Lower leg skin (tissue), 3 donors: ENCODE measurements around the gene RASAL3.

Experiments
- POLR2A ChIP-seq, 2 donors: fragments of 450-650 bp; IDR thresholded peaks; one replicate each; pipeline ENCODE4 v1.6.1; 2016 to 2017; ENCODE audit warnings: antibody characterized with exemption in 2 of 2, mild to moderate bottlenecking in 1 of 2, moderate library complexity in 1 of 2
- TF ChIP-seq, protein P1 (sequence below), 3 donors: fragments of 450-650 bp; IDR thresholded peaks; one replicate each; pipeline ENCODE4 v1.5.1; 2016; ENCODE audit warnings: antibody characterized with exemption in 3 of 3, mild to moderate bottlenecking in 3 of 3, moderate library complexity in 2 of 3

DNA sequence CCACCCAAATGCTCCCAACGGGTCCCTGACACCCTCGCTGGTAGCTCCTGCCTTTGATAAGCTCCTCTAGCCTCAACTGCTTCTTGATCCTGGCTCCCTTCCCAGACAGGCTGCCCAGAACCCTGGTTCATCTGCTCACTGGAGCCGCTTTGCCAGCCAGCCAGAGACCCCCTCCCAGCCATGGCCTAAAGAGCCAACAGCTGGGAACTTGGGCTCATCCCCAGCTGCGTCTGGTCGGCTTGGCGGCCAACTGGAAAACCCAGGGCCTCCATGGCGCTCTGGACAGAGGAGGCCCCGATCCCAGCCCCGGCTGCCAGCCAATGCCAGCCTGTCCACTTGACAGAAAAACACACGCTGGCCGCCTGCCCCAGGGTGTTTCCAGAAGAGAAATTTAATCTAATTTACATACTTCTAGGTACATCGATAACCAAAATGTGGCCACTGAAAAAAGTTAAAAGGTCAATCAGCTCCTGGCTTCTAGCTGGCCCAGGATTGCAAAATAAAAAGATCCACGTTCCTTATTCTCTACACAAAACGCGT is 42.6 kb downstream of the RASAL3 start:
- TF ChIP-seq, protein P1, sequence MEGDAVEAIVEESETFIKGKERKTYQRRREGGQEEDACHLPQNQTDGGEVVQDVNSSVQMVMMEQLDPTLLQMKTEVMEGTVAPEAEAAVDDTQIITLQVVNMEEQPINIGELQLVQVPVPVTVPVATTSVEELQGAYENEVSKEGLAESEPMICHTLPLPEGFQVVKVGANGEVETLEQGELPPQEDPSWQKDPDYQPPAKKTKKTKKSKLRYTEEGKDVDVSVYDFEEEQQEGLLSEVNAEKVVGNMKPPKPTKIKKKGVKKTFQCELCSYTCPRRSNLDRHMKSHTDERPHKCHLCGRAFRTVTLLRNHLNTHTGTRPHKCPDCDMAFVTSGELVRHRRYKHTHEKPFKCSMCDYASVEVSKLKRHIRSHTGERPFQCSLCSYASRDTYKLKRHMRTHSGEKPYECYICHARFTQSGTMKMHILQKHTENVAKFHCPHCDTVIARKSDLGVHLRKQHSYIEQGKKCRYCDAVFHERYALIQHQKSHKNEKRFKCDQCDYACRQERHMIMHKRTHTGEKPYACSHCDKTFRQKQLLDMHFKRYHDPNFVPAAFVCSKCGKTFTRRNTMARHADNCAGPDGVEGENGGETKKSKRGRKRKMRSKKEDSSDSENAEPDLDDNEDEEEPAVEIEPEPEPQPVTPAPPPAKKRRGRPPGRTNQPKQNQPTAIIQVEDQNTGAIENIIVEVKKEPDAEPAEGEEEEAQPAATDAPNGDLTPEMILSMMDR (IDR thresholded peaks at IDR 0.05) = no peak
- TF ChIP-seq POLR2A (IDR thresholded peaks at IDR 0.05) = no peak
